ENCODE results near the gene GABRD.

GRCh38 chr1:1994536-1994935, 24.6 kb upstream of the GABRD start:
- TF ChIP-seq POLR2AphosphoS5 (IDR thresholded peaks at IDR 0.05; ENCODE audit: insufficient read depth in 1 of 2, low read depth in 1 of 2) (no peak), POLR2A (IDR thresholded peaks at IDR 0.05) (no peak)

Measured in vagina (tissue), 2 donors.